HepG2 (cell line): ENCODE data around the gene C1orf87. TPM values are rescaled to one million over a fixed set of nuclear protein-coding genes. Genes with fewer than 3 reads are reported as not detected.

Source experiments
- ATAC-seq: fragments of 200-7000 bp; cut with Tn5 transposase; 3 replicates; pipeline ENCODE4 v1.9.1; 2020; ENCODE audit warnings: mild to moderate bottlenecking, moderate library complexity
- BruUV-seq: library from RNA; stranded (reverse); fragments of 400-500 nt; replicated peaks from 2 replicates; lab custom pipeline; 2021; lab: Mats Ljungman, UMichigan
- CTCF ChIA-PET: fragments of 300-600 bp; formaldehyde crosslinking; extraction: SDS; loops from one replicate; lab custom pipeline; 2021; ENCODE audit warnings: low total read pairs, inconsistent platforms, low intra/inter-chr PET ratio; lab: Yijun Ruan, JAX
- POLR2A ChIA-PET: fragments of 350-600 bp; sonication (Branson Sonifier 250); formaldehyde crosslinking; loops from one replicate; lab custom pipeline; 2020; ENCODE audit warnings: antibody characterized with exemption, inconsistent platforms; lab: Yijun Ruan, JAX
- DNase-seq: peaks from one replicate; pipeline ENCODE4 v3.0.0-alpha.2; 2015; ENCODE audit warnings: low spot score
- FAIRE-seq: peaks from 3 replicates; lab custom pipeline; 2011; peaks lifted over from hg19 to GRCh38; lab: Jason Lieb, UNC
- H2AFZ ChIP-seq: one replicate; pipeline ENCODE4 v1.6.1; 2011; ENCODE audit warnings: low read length, inconsistent platforms
- H3K27ac ChIP-seq: fragments of 300-600 bp; 3 replicates; pipeline ENCODE4 v1.8.0; 2011; ENCODE audit warnings: mixed run types, mild to moderate bottlenecking, mixed read lengths, low read length, inconsistent platforms; ENCODE audit not compliant: insufficient read depth; ENCODE audit errors: extremely low read length
- H3K27me3 ChIP-seq, 2 experiments: fragments of 200-600 bp in 1 of 2; 2 replicates in 1 of 2; 3 replicates in 1 of 2; pipeline versions ENCODE4 v1.6.0 to v1.8.0; 2011; ENCODE audit warnings: low read length in 2 of 2, mild to moderate bottlenecking in 2 of 2, moderate library complexity in 2 of 2, inconsistent platforms in 1 of 2; ENCODE audit not compliant: insufficient read depth in 2 of 2, control insufficient read depth in 1 of 2
- H3K36me3 ChIP-seq, 2 experiments: fragments of 200-600 bp in 1 of 2; replicated peaks in 1 of 2; 2 replicates in 1 of 2; 3 replicates in 1 of 2; pipeline versions ENCODE4 v1.5.1 to v1.8.0; 2011; ENCODE audit warnings: low read length in 2 of 2, inconsistent platforms in 1 of 2; ENCODE audit not compliant: insufficient read depth in 2 of 2, control insufficient read depth in 1 of 2
- H3K4me1 ChIP-seq: 2 replicates; pipeline ENCODE4 v1.5.1; 2012; ENCODE audit warnings: low read length, inconsistent platforms; ENCODE audit not compliant: insufficient read depth
- H3K4me2 ChIP-seq: 2 replicates; pipeline ENCODE4 v1.6.0; 2011; ENCODE audit warnings: low read depth, low read length, inconsistent platforms
- H3K4me3 ChIP-seq, 3 experiments: fragments of 200-600 bp in 1 of 3; sonication (generic), shearing (Covaris generic) in 1 of 3; replicated peaks in 1 of 3; 2 replicates each; pipeline ENCODE4 v1.5.1; 2011 to 2016; ENCODE audit warnings: low read length in 3 of 3, inconsistent platforms in 2 of 3, low read depth in 2 of 3, mild to moderate bottlenecking in 2 of 3, control low read depth in 1 of 3, mixed read lengths in 1 of 3; ENCODE audit not compliant: insufficient read depth in 1 of 3
- H3K79me2 ChIP-seq: one replicate; pipeline ENCODE4 v1.6.1; 2011; ENCODE audit warnings: low read length, inconsistent platforms; ENCODE audit not compliant: insufficient read depth
- H3K9ac ChIP-seq: 2 replicates; pipeline ENCODE4 v1.6.0; 2011; ENCODE audit warnings: mild to moderate bottlenecking, low read depth, low read length, inconsistent platforms; ENCODE audit not compliant: insufficient read depth
- H3K9me3 ChIP-seq: 2 replicates; pipeline ENCODE4 v1.5.1; 2012; ENCODE audit warnings: mild to moderate bottlenecking, low read length
- H4K20me1 ChIP-seq: 2 replicates; pipeline ENCODE4 v1.6.0; 2011; ENCODE audit warnings: inconsistent platforms, mild to moderate bottlenecking, low read length, moderate library complexity; ENCODE audit not compliant: insufficient read depth
- FOXK1 ChIP-seq: sonication (generic); formaldehyde crosslinking; IDR thresholded peaks from 2 replicates; pipeline ENCODE4 v1.4.0; 2020; ENCODE audit warnings: low read depth, missing genetic modification reagents, borderline replicate concordance
- HNF1A ChIP-seq, 2 experiments: sonication (generic) in 1 of 2; formaldehyde crosslinking in 1 of 2; IDR thresholded peaks; 2 replicates each; pipeline versions ENCODE4 v1.4.0 to v1.6.1; 2016 to 2020; ENCODE audit warnings: borderline replicate concordance in 1 of 2, low read depth in 1 of 2, mild to moderate bottlenecking in 1 of 2, missing genetic modification reagents in 1 of 2
- NFE2 ChIP-seq: sonication (generic); formaldehyde crosslinking; IDR thresholded peaks from 2 replicates; pipeline ENCODE4 v1.4.0; 2020; ENCODE audit warnings: missing genetic modification reagents
- NFE2L2 ChIP-seq: fragments of 150-350 bp; IDR thresholded peaks from 2 replicates; pipeline ENCODE4 v1.6.1; 2014; ENCODE audit warnings: low read length
- NFYC ChIP-seq: IDR thresholded peaks from 2 replicates; pipeline ENCODE4 v1.6.1; 2016; ENCODE audit warnings: missing genetic modification reagents, missing compliant biosample characterization
- NR1H2 ChIP-seq: sonication (generic); formaldehyde crosslinking; IDR thresholded peaks from 2 replicates; pipeline ENCODE4 v1.8.1; 2022; ENCODE audit warnings: low read depth, missing genetic modification reagents, borderline replicate concordance
- RFXANK ChIP-seq: IDR thresholded peaks from 2 replicates; pipeline ENCODE4 v1.6.1; 2016
- RFXAP ChIP-seq: sonication (generic); formaldehyde crosslinking; IDR thresholded peaks from 2 replicates; pipeline ENCODE4 v1.4.0; 2020; ENCODE audit warnings: missing genetic modification reagents, borderline replicate concordance
- ZBTB42 ChIP-seq: sonication (generic); formaldehyde crosslinking; IDR thresholded peaks from 2 replicates; pipeline ENCODE4 v1.5.0; 2020; ENCODE audit warnings: mild to moderate bottlenecking, missing genetic modification reagents
- ZNF317 ChIP-seq: sonication (generic); formaldehyde crosslinking; IDR thresholded peaks from 2 replicates; pipeline ENCODE4 v1.5.0; 2020; ENCODE audit warnings: mild to moderate bottlenecking, missing genetic modification reagents
- ZNF34 ChIP-seq: sonication (generic); formaldehyde crosslinking; IDR thresholded peaks from 2 replicates; pipeline ENCODE4 v1.4.0; 2020; ENCODE audit warnings: mild to moderate bottlenecking, missing genetic modification reagents, borderline replicate concordance
- ZNF350 ChIP-seq: sonication (generic); formaldehyde crosslinking; IDR thresholded peaks from 2 replicates; pipeline ENCODE4 v1.4.0; 2020; ENCODE audit warnings: mild to moderate bottlenecking, low read depth, missing genetic modification reagents, borderline replicate concordance
- WGBS: methylation state at CpG from one replicate; pipeline ENCODE4 v1.1.6; 2017; ENCODE audit warnings: low lambda C conversion rate; 5-methylcytosine and 5-hydroxymethylcytosine counted together
- in situ Hi-C: cut with HindIII; loops from 2 replicates; pipeline ENCODE4 v1.10.0; 2017; ENCODE audit warnings: low pct_unique_long_range_greater_than_20kb; ENCODE audit not compliant: extremely low pct_ligation_motif_present
- intact Hi-C: fragments of 100-400 bp; cut with micrococcal nuclease; formaldehyde crosslinking; loops from one replicate; pipeline ENCODE4 v1.10.0; 2022; ENCODE audit not compliant: unreplicated experiment
- polyA plus RNA-seq, 8 experiments: library from polyadenylated mRNA; depleted of rRNA in 3 of 8; stranded (reverse) in 7 of 8; unstranded in 1 of 8; fragments of >200 nt; fragmentation: Illumina TruSeq in 4 of 8; extraction: Trizol in 4 of 8; gene quantifications; 2 replicates each; pipeline versions ENCODE4 v1.2.1 to v1.2.3, GENCODE V29; 2011 to 2016; ENCODE audit warnings: low read depth in 4 of 8, missing spikeins in 1 of 8, mixed read lengths in 1 of 8; ENCODE audit not compliant: insufficient read depth in 1 of 8
- total RNA-seq, 5 experiments: library from RNA; depleted of rRNA; stranded (reverse); fragments of >200 nt; fragmentation: Illumina TruSeq; extraction: Trizol; gene quantifications; 2 replicates each; pipeline ENCODE4 v1.2.3, GENCODE V29; 2016; ENCODE audit warnings: low read depth in 1 of 5
- TF ChIP-seq, protein P1 (sequence below): IDR thresholded peaks from 2 replicates; pipeline ENCODE4 v1.6.1; 2012; ENCODE audit warnings: low read depth, low read length, improper control_type of control experiment
- TF ChIP-seq, protein P2 (sequence below): IDR thresholded peaks from 2 replicates; pipeline ENCODE4 v1.6.1; 2016; ENCODE audit warnings: mild to moderate bottlenecking, missing biosample characterization, missing genetic modification reagents

Gene C1orf87
- total and polyA plus RNA-seq, 2 of the 13 experiments (the other 11 are each of a cell fraction or from before 2014, with no cell fraction given): not detected

- no peak overlapping the region for H3K4me2 ChIP-seq
- H4K20me1 ChIP-seq: no peaks in the 10 kb centered on the region
- no peaks in the 10 kb centered on the region for H3K79me2 ChIP-seq
- 3% methylated on average over 2 of the region's 2 CpGs for WGBS
- no peak overlapping the region for H3K27ac ChIP-seq
- H3K9ac ChIP-seq: no peak overlapping the region
- no peak overlapping the region for H3K4me3 ChIP-seq
- no peaks in the 10 kb centered on the region for H3K36me3 ChIP-seq
- TF ChIP-seq NFYC (CRISPR knock-in tag) (no peak), ZNF350 (no peak), ZBTB42 (CRISPR knock-in tag) (no peak), NFE2L2 (no peak), RFXANK (CRISPR knock-in tag) (no peak), RFXAP (no peak)
- ATAC-seq: no peak
- no peak for FAIRE-seq
- BruUV-seq: no TSS peak
- H3K27me3 ChIP-seq: no peaks in the 10 kb centered on the region; a peak in 1 of 5 replicates
- no peak for DNase-seq
- no peak overlapping the region for H2AFZ ChIP-seq
- intact Hi-C loops (no loop called here), in situ Hi-C loops (no loop called here)
- no peaks in the 10 kb centered on the region for H3K9me3 ChIP-seq
- no peaks in the 10 kb centered on the region for H3K4me1 ChIP-seq
- ChIA-PET CTCF (no interaction called here), POLR2A (no interaction called here)
Measured at GRCh38 chr1:60111118-60111517, 37.5 kb upstream of the C1orf87 start.

- no peak overlapping the region for H3K9ac ChIP-seq
- no peak overlapping the region for H2AFZ ChIP-seq
- intact Hi-C loops (no loop called here), in situ Hi-C loops (no loop called here)
- H3K4me2 ChIP-seq: no peak overlapping the region
- H3K27ac ChIP-seq: no peak overlapping the region
- ATAC-seq (no peak), FAIRE-seq (no peak), DNase-seq (no peak)
- ChIA-PET POLR2A (no interaction called here), CTCF (no interaction called here)
- no peaks in the 10 kb centered on the region for H3K36me3 ChIP-seq
- no peaks in the 10 kb centered on the region for H3K27me3 ChIP-seq
- no peaks in the 10 kb centered on the region for H3K79me2 ChIP-seq
- WGBS: 2% methylated on average over 3 of the region's 3 CpGs
- no peaks in the 10 kb centered on the region for H3K9me3 ChIP-seq
- H3K4me1 ChIP-seq: no peaks in the 10 kb centered on the region
- no peaks in the 10 kb centered on the region for H4K20me1 ChIP-seq
- H3K4me3 ChIP-seq: no peak overlapping the region
- BruUV-seq: no TSS peak
- TF ChIP-seq NFE2 (no peak), ZNF34 (CRISPR knock-in tag) (no peak), HNF1A (IDR thresholded peaks at IDR 0.05; ENCODE audit: low read depth) (no peak), HNF1A (CRISPR knock-in tag; IDR thresholded peaks at IDR 0.05; ENCODE audit: borderline replicate concordance) (no peak), ZNF317 (no peak), NR1H2 (CRISPR knock-in tag) (no peak), FOXK1 (CRISPR knock-in tag) (no peak)
- TF ChIP-seq, protein P1, sequence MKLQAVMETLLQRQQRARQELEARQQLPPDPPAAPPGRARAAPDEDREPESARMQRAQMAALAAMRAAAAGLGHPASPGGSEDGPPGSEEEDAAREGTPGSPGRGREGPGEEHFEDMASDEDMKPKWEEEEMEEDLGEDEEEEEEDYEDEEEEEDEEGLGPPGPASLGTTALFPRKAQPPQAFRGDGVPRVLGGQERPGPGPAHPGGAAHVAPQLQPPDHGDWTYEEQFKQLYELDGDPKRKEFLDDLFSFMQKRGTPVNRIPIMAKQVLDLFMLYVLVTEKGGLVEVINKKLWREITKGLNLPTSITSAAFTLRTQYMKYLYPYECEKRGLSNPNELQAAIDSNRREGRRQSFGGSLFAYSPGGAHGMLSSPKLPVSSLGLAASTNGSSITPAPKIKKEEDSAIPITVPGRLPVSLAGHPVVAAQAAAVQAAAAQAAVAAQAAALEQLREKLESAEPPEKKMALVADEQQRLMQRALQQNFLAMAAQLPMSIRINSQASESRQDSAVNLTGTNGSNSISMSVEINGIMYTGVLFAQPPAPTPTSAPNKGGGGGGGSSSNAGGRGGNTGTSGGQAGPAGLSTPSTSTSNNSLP: no peak
- TF ChIP-seq, protein P2, sequence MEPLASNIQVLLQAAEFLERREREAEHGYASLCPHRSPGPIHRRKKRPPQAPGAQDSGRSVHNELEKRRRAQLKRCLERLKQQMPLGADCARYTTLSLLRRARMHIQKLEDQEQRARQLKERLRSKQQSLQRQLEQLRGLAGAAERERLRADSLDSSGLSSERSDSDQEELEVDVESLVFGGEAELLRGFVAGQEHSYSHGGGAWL (CRISPR knock-in tag): no peak
Measured at GRCh38 chr1:60108196-60108595, 34.6 kb upstream of the C1orf87 start.
